Loucy (cell line): ENCODE measurements around the gene FSTL4.

Source experiments
- CTCF ChIP-seq: fragments of 200-600 bp; sonication (generic); conservative IDR thresholded peaks from 2 replicates; pipeline ENCODE4 v1.5.1; 2014; ENCODE audit warnings: mild to moderate bottlenecking, antibody characterized with exemption, low read length
- EZH2phosphoT487 ChIP-seq: fragments of 200-600 bp; IDR thresholded peaks from 2 replicates; pipeline ENCODE4 v1.6.1; 2018; ENCODE audit warnings: antibody characterized with exemption, mild to moderate bottlenecking, moderate library complexity, borderline replicate concordance

GRCh38 chr5:133533541-133533940 is 78.8 kb downstream of the FSTL4 start:
- TF ChIP-seq CTCF (no peak), EZH2phosphoT487 (no peak)
